OCI-M2 (cell line): ENCODE data around the gene CREBZF.
A peak's percentile ranks its signal among the peaks of the same experiment; 100 is the strongest.

Experiments used
- DNase-seq: peaks from one replicate; lab custom pipeline; 2025; ENCODE audit not compliant: unreplicated experiment; lab: John Stamatoyannopoulos, UW

CREBZF gene

GRCh38 chr11:85664615-85665481 is at the start of gene CREBZF:
CREBZF (minus strand) TSS chr11:85665129; CDS start chr11:85664875, 254 bp downstream.
- DNase-seq, result peak; percentile 71

GRCh38 chr11:85712953-85713352 is 48.0 kb upstream of the CREBZF start:
- DNase-seq, result no peak

DNA sequence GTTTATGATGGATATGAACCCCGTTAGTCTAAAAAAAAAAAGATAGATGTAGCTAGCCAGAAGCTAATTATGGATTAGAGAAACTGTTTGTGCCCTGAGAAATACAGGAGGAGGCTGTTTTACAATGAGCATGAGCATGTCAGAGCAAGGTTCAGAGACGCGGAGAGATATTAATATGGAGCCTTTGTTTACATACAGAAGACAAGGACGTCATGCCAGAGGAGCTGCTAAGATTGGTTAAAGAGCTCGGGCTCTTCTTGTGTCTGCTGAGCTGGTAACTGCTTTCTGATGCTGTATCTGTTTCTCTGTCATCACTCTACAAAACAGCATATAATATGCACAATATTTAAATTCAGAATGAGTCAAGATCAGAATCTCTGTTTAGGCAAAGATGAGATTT is 46.0 kb upstream of the CREBZF start:
- DNase-seq, result no peak

DNA sequence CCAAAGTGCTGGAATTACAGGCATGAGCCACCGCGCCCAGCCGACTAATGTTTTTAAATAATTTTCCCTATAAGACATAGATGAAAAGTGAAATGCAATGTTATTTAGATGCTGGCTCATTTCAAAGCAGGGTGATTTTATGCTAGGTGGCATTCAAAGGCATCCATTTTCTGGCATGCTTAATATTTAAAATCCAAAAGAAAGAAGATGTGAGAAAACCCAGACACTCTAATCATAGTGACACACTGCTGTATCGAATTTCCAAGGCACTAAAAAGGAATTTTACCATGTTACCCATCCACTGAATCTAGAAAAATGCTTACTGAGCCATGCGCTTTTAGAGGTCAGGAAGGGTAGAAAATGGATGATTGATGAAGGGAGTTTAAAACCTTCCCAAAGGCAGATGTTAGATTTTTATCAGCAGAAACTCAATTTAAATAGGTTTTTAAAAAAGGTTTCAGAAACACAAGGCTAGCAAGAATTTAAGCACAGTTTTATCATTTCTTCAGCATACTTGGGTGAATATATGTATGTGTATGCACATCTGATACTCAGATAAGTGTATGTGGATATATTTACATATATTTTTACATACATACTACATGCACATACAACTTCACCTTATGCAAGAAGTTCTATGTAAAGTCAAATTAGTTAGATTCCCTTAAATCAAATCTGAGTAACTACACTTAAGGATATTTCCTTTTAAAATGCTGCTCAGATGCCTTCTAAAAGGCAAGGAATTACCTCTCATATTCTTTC is 45.2 kb upstream of the CREBZF start:
- no peak for DNase-seq

- DNase-seq, result no peak
Measured at GRCh38 chr11:85705800-85706199, 40.9 kb upstream of the CREBZF start.

GRCh38 chr11:85704967-85705366 is 40.0 kb upstream of the CREBZF start:
- DNase-seq, result no peak

DNA sequence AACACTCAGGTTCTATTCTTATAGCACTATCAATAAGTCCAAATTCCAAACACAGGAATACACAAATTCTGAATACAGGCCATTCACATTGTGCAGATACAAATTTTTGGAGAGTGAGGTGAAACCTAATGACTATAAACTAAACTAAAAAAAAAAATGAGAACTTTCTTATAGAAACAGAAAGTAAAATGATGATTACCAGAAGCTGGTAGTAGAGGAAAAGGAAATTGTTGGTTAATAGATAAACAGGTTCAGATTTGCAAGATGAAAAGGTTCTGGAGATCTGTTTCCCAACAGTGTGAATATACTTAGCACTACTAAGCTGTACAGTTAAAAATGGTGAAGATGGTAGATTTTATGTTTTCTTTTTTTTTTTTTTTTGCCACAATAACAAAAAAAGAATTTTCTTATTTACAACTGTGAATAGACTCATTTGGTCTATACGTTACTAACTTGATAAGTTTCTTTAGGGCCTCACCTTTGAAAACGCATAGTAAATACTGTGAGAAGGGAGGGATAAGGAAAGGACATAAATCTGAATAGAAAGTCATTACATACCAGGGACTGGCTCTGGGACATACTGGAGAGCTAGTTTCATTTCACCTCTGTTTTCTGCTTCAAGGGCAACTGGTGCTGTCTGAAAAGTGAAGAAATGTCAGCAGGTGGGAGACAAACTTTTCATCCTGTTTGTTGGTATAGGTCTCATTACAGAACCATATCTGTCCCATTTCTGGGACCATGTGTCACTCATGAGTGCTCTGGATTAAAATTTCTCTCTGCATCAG is 35.2 kb upstream of the CREBZF start:
- DNase-seq, result no peak

DNA sequence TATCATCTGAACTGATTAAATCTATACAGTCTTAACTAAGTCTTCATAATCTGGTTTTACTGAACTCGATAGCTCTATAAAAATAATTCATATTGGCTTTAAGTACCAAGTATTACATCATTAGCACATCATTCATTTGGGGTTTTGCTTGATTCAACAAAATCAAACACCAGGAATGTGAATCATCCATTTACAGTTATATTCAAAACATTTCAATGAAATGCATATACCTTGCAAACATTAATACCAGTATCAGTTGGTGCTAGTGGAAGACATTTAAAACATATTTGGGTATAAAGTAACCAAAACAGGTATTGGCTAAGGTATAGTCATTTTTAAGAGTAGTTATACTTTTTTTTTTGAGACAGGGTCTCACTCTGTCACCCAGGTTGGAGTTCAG is 33.3 kb upstream of the CREBZF start:
- no peak for DNase-seq

GRCh38 chr11:85697747-85698146 is 32.8 kb upstream of the CREBZF start:
- no peak for DNase-seq

DNA sequence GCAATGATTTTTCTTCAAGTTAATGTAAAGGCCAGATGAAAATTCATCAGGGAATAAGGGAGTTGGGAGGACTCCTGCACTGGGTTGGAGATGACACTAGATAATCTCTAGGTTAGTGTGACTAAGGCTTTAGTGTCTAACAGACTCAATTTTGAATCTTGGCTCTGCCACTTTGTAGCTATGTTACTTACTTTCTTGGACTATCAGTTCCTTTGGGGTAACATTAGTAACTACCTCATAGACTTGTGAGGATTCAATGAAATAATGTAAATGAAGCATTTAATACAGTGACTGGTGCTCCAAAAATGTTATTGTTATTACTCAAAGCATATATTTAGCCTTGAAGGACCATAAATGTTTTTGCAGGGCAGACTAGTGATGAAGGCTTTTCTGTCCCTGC is 30.6 kb upstream of the CREBZF start:
- no peak for DNase-seq

- DNase-seq, result no peak
Measured at GRCh38 chr11:85694385-85694980, 29.6 kb upstream of the CREBZF start.

GRCh38 chr11:85685820-85686459 is 21.0 kb upstream of the CREBZF start, which contains the start of gene CCDC89:
CCDC89 (minus strand) TSS chr11:85686195; CDS start chr11:85686130, 65 bp downstream.
- no peak for DNase-seq

DNA sequence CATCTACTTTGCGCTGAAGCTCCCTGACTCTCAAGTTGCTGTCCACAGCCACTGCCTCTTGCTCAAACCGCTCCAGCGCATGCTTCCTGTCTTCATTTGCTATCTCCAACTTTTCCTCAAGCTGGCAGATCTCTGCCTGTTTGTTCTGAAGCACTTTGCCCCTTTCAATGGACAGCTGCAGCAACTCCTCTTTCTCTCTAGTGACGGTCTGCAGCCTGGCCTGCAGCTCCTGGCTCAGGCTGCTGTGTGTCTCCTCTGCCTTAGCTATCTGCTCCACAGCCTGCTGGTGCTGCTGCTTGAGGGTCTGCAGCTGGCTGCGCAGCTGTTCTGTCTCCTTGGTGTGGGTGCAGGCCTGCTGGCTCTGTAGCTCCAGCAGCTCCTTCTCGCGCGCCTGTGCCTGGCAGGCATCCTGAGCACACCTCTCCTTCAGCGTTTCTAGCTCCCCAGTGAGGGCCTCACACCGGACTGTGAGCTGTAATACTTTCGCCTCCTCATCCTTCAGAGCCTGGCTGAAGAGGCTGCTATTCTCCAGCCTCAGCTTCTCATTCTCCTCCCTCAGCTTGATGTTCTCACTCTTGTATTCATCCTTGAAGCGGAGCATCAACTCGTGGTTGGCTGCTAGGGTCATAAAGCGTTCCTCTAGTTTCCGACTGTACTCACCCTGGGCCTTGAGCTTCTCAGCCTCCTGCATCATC is 20.3 kb upstream of the CREBZF start:
- no peak for DNase-seq

GRCh38 chr11:85682330-85683305 is 17.7 kb upstream of the CREBZF start:
- no peak for DNase-seq

GRCh38 chr11:85680897-85681296 is 16.0 kb upstream of the CREBZF start:
- DNase-seq, result no peak

DNA sequence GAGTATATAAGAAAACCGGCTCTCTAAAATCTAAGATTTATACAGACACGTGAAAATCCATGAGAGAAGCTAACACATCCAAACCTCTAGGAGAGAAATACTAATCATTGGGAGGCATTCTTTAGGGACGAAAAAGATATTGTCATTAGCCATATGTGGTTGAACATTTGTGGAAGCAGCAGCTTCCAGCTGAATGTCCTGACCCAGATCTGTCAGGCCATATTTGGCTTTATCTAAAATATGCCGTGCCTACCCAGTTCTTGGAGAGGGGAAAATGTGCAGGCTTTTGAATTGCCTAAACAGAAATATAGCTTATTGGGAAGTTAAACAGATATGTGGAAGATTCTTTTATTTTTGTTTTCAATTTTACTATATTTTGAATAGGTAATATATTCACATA is 14.6 kb upstream of the CREBZF start:
- DNase-seq, result no peak

DNA sequence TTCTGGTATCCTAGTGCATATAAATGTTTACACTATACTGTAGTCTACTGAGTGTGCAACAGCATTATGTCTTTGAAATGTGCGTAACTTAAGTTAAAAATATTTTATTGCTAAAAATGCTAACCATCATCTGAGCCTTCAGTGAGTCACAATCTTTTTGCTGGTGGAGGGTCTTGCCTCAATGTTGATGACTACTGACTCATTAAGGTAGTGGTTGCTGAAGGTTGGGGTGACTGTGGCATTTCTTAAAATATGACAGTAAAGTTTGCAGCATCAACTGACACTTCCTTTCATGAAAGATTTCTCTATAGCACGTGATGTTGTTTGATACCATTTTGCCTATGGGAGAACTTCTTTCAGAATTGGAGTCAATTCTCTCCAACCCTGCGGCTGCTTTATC is 8.5 kb upstream of the CREBZF start:
- no peak for DNase-seq

DNA sequence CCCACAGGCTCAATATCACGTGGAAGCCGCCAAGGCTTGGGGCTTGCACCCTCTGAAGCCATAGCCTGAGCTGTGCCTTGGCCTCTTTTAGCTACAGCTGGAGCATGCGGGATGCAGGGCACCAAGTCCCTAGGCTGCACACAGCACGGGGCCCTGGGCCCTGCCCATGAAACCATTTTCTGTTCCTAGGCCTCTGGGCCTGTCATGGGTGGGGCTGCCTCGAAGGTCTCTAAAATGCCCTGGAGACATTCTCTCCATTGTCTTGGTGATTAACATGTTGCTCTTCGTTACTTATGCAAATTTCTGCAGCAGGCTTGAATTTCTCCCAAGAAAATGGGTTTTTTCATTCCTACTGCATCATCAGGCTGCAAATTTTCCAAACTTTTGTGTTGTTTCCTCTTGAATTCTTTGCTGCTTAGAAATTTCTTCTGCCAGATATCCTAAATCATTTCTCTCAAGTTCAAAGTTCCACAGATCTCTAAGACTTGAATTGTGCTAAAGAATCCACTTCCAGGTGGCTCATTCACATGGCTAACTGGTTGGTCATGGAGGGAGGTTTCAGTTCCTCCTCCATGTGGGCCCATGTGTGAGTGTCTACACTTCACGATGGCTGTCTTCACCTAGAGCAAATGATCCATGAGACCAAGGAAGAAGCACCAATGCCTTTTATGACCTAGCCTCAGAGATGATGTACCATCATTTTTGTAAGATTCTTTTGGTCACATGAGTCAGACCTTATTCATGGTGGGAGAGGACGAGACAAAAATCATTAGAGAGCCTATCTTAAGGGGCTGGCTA is 7.4 kb upstream of the CREBZF start:
- no peak for DNase-seq
